DMS114 treated with DMSO at 0.1 percent for 48 hours (cell line): ENCODE data around the gene SLC1A2.
"Not testable (repeated sequence)": the region's sequence is repeated elsewhere in the genome, so short reads cannot be mapped to it uniquely, and the experiment has no call there.

Experiments used
- DNase-seq: peaks from one replicate; lab custom pipeline; 2025; ENCODE audit not compliant: unreplicated experiment; lab: John Stamatoyannopoulos, UW

The SLC1A2 gene

GRCh38 chr11:35231076-35231860 is 188.1 kb downstream of the SLC1A2 start:
- DNase-seq = no peak

DNA sequence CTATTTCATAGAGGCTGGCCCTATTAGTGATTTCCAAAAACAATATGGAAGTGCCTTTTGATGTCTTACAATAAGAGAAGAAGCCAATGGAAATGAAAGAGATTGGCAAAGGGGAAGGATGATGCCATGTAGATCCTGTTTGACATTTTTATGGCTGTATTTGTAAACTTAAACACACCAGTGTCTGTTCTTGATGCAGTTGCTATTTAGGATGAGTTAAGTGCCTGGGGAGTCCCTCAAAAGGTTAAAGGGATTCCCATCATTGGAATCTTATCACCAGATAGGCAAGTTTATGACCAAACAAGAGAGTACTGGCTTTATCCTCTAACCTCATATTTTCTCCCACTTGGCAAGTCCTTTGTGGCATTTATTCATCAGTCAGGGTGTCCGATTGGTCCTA is 189.0 kb downstream of the SLC1A2 start:
- DNase-seq = no peak

DNA sequence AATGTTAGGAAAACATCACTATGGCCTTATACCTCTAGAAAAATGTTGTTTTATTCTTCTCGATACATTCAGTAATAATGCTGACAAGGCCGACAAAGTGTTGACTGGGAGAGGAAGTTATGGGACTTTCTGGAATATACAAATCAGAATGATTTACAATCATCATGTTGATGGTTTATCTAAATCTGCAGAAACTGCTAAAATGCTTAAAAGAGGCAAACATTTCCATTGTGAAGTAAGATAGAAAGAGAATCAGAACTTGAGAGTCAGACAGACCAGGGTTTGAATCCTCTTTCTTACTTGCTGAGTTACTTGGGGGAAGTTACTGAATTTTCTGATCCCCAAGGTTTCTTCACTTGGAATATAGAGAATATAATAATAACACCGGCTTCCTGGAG is 191.0 kb downstream of the SLC1A2 start:
- no peak for DNase-seq

GRCh38 chr11:35227576-35228327 is 191.6 kb downstream of the SLC1A2 start:
- DNase-seq = no peak

- DNase-seq = not testable (repeated sequence)
Measured at GRCh38 chr11:35226756-35227155, 192.6 kb downstream of the SLC1A2 start.

DNA sequence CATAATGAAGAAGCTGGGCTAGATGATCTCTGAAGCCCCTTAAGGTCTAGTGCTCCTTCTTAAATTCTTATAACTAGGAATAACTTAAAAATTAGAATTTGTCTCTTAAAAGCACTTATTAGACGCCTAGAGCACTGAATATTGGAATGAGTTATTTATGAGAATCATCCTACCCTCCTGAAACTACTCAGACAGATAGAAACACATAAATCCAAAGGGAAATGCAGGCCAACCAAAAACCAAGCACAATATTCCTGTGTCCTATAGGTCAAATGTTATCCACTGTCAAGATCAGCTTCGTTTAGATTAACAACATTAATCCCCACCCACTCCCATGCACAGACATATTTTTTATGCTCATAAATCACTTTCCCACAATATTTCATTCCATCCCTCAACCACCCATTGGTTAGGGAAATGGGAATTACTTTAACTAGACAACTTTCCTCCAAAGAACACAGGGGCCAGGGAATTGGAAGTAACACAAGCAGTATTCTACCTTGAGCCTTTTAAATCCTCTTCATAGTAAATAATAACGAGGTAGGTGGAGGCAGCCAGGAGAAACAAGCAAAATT is 193.3 kb downstream of the SLC1A2 start:
- no peak for DNase-seq

GRCh38 chr11:35223991-35224390 is 195.4 kb downstream of the SLC1A2 start:
- no peak for DNase-seq

DNA sequence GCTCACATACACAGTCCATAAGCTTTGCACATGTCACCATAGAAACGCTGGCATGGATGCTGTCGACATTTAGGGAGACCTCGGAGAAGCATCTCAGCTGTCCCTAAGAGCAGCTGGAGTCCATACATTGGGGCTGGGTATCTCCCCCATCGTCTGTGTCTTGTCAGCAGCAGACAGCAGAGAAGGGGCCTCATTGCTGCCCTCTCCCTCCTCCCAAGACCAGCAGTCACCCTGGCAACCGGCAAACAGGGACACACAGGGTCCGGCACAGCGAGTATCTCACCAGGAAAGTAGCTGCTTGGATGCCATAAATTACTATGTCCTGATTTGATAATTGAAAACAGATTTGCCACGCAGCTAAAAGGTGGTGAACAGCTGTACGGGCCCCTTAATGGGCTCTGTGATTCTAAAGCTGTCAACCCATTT is 196.0 kb downstream of the SLC1A2 start:
- DNase-seq = no peak

DNA sequence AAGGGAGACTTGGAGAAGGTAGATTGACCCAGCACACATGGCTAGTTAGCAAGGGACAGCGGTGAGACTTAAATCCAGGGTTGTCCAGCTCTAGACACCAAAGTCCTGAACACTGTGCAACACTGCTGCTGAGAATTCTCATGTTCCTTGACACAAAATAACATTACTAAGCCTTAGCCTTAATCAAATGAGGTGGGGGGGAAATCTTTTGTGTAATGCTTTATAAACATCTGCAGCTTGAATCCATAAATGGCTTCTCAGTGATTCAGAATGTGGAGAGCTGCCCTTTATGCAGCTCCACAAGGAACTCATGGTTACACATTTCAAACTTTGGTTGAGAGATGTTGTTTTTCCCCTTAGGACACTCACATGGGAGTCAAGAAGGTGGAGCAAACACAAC is 200.4 kb downstream of the SLC1A2 start:
- DNase-seq = no peak

DNA sequence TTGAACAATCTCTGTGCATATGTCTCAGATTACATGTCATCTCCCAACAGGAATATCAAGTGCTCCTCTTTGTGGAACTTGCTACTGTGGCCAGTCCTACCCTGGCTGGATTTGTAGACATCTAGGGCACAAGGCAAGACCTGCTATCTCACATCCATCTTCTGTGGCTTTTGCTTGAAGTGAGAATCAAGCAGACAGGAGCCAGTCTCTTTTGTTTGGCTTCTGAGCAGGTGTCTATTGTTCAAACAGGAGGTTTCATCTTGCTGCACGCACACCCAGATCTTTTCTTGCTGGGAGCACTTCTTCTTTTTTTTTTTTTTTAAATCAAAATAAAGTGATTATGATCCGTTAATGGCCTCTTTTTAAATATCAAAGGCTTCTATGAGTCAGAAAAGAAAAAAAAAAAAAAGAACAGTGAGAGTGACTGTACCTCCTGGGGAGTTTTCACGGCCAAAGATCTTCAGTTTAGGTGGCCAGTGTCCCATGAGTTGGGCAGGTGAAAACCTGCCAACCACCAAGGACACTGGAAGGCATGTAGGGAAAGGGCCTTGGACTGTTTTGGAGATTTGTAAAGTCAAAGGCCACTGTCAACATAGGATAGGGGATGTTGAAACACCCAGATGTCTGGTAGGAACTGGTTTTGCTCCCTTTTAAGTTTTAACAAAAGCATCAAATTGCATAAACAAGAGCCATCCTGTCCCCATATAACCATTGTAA is 202.2 kb downstream of the SLC1A2 start:
- DNase-seq = no peak

GRCh38 chr11:35215945-35216344 is 203.4 kb downstream of the SLC1A2 start:
- DNase-seq = no peak

GRCh38 chr11:35214792-35215193 is 204.6 kb downstream of the SLC1A2 start:
- no peak for DNase-seq

- DNase-seq = no peak
Measured at GRCh38 chr11:35214226-35214770, 205.1 kb downstream of the SLC1A2 start.

DNA sequence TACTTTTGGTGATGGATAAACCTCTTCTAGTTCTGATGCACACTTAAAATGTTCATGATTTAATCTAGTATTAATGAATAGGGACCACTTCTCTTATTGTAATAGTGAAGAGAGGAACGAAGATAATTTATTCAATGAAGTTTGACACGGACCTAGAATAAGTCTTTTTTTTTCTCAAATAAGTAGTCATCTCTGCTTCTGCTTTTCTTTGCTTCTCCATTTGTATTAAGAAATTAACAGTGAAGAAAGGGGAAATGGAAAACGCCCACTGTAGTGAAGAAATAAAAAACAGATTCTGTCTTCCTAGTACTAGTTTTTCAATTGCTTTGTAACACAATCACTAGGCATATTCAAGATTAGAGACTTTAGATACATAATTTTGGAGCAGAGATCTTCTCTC is 207.4 kb downstream of the SLC1A2 start:
- no peak for DNase-seq

- DNase-seq = no peak
Measured at GRCh38 chr11:35210876-35211546, 208.3 kb downstream of the SLC1A2 start.

GRCh38 chr11:35208795-35209194 is 210.6 kb downstream of the SLC1A2 start:
- no peak for DNase-seq

- no peak for DNase-seq
Measured at GRCh38 chr11:35207471-35208403, 211.6 kb downstream of the SLC1A2 start.

DNA sequence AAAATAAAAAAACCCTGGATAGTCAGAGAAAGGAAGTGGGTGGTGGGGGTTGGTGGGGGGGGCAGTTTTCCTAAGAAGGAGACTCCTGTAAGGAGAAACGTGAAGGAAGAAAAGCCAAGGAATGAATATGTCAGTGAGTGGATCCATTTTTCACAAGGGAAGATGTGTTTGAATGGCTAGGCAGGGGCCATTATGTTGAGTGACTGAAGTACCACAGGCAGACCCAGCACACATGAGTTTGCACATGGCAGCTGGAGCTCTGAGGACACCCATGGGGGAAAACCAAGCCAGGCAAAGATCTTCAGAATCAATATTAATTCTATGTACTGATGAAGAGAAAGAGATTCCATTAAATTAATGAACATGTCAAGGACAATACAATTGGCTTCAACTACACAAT is 212.7 kb downstream of the SLC1A2 start:
- DNase-seq = no peak

DNA sequence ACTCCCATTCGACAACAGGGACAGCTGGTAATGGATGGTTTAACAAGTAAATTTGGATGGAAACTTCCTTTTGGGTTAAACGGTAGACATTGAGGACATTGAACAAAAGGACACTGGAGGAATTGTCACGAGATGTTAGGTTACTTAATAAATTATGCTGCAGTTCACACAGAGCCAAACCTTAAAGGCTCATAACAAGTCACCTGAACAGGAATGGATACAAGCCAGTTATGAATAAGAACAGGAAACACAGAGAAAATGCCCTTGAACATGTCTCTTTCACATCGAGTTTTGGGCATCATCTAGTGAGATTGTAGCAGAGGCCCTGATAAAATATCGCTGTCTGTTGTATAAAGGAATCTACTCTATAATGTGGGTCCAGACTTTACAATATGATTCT is 214.7 kb downstream of the SLC1A2 start:
- DNase-seq = no peak
